HepG2 (cell line): ENCODE results near the gene KRTAP5-4.
"Not testable (repeated sequence)": the region's sequence is repeated elsewhere in the genome, so short reads cannot be mapped to it uniquely, and the experiment has no call there.

ENCODE experiments used
- CBX5 ChIP-seq: sonication (generic); formaldehyde crosslinking; IDR thresholded peaks from 2 replicates; pipeline ENCODE4 v1.4.0; 2020; ENCODE audit warnings: missing genetic modification reagents, borderline replicate concordance
- CTCF ChIP-seq: sonication (generic); formaldehyde crosslinking; IDR thresholded peaks from 2 replicates; pipeline ENCODE4 v1.5.0; 2020; ENCODE audit warnings: mild to moderate bottlenecking, missing genetic modification reagents, moderate library complexity
- GPBP1L1 ChIP-seq: sonication (generic); formaldehyde crosslinking; IDR thresholded peaks from 2 replicates; pipeline ENCODE4 v1.5.0; 2020; ENCODE audit warnings: mild to moderate bottlenecking, missing genetic modification reagents
- GTF2F1 ChIP-seq: fragments of 150-350 bp; IDR thresholded peaks from 2 replicates; pipeline ENCODE4 v1.6.1; 2014; ENCODE audit warnings: low read length
- JUN ChIP-seq: sonication (generic); formaldehyde crosslinking; IDR thresholded peaks from 2 replicates; pipeline ENCODE4 v1.4.0; 2020; ENCODE audit warnings: mild to moderate bottlenecking, missing genetic modification reagents
- REST ChIP-seq, 2 experiments: IDR thresholded peaks; 2 replicates each; pipeline ENCODE4 v1.6.1; 2011 to 2012; ENCODE audit warnings: low read length in 2 of 2, borderline replicate concordance in 1 of 2, low read depth in 1 of 2, mild to moderate bottlenecking in 1 of 2, moderate library complexity in 1 of 2
- ZNF33B ChIP-seq: sonication (generic); formaldehyde crosslinking; IDR thresholded peaks from 2 replicates; pipeline ENCODE4 v1.5.1; 2020; ENCODE audit warnings: mild to moderate bottlenecking, missing genetic modification reagents
- ZNF879 ChIP-seq: sonication (generic); formaldehyde crosslinking; IDR thresholded peaks from 2 replicates; pipeline ENCODE4 v1.8.1; 2023; ENCODE audit warnings: missing genetic modification reagents

- TF ChIP-seq JUN (CRISPR knock-in tag); CBX5 (CRISPR knock-in tag); CTCF (CRISPR knock-in tag); GPBP1L1; GTF2F1; ZNF879; REST (IDR thresholded peaks at IDR 0.05; ENCODE audit: borderline replicate concordance in 1 of 2, low read depth in 1 of 2, low read length in 2 of 2); ZNF33B (CRISPR knock-in tag): not testable (repeated sequence)
These were observed 39.7 kb upstream of the KRTAP5-4 start for GRCh38 chr11:1661454-1662269.
